ENCODE results near the gene DST.
"Not testable (repeated sequence)": the region's sequence is repeated elsewhere in the genome, so short reads cannot be mapped to it uniquely, and the experiment has no call there.

Gene DST

GRCh38 chr6:56513631-56514030, 129.1 kb downstream of the DST start:
- DNase-seq, result no peak

- DNase-seq, result no peak
Measured at GRCh38 chr6:56511591-56511990, 131.1 kb downstream of the DST start.

GRCh38 chr6:56510984-56511531, 131.6 kb downstream of the DST start:
- DNase-seq, result no peak

DNA sequence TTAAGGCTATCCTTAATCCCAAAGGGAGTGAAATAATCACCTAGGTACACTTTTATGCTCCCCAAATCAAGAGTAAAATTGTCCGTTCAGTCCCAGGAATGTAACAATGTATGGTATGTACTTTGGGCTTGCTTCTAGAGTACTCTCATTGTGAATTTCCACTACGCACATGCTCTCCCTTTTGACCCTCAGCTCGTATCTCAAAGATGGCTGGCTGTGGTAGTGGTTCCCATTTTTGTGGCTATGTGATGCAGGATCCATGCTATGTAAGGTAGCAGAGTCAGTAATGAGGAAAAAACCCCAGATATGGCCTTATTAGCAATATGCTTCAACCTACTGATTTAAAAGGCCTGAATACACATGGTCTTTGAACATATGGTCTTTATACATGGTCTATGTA, 133.7 kb downstream of the DST start:
- no peak for DNase-seq

- no peak for DNase-seq
Measured at GRCh38 chr6:56507517-56507916, 135.2 kb downstream of the DST start.

DNA sequence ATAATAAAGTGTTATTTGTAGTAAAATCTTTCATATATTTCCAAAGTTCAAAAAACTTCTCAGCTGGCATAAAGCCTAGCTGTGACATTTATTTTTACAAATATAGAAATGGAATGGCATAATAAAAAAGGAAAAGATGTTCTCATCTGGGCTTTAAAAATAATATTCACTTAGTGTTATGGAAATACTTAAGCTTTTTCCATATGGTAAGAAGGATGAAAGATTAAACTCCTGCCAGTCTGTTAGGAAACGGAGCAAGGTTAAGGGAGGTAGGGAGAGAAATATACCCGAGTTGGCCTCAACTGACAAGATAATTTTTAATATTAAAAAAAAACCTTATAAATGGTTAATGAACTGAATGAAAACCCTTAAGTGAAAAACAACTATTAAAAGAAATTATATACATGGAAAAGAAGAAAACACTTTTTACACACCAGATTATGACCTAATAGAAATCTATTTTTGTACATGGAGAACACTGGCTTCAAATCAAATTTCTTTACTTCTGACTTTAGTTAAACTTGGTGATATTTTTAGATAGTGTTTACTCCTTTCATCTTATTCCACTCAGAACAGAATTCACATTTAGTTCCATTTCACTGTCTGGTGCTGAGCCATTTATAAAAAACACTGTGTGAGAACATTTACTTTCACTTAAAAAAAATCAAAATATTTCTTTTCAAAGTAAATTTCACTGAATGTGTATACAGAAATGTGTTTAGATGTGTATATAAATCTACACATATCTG, 137.0 kb downstream of the DST start:
- no peak for DNase-seq

DNA sequence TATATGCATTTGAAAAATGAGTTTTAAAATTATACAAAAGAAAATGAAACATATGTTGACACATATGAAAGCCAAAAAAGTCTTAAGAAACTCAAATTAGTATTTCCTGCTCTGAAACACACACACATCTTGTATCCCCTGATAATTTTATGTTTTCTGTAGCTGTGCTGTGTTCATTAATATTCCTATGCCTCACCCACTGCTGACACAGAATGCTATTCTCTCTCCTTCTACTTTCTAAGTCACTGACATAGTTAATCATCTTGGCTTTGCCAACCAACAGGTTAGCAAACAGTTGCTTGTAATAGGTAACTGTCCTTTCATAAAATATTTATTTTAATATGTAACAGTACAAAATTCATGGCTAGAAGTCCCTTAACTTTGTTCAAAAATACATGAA, 140.7 kb downstream of the DST start:
- DNase-seq, result no peak

DNA sequence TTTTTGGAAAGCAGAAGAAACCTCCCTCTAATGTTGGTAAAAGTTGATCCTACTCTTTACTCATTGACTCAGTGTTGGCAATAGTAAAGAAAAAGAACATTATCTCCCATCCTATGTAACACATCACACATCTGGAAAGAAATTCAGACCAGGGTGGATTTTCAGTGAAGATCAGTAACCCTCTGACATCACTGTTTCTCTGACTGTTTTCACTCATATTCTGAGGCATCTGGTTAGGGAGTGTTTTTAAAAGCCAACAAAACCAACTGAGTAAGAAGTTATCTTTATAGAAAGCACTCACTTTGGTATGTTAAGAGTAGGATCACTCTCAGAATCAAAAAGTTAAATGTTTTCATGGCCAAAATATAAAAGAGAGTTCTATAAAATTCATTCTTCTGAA, 143.6 kb downstream of the DST start:
- no peak for DNase-seq

GRCh38 chr6:56497691-56498090, 145.0 kb downstream of the DST start:
- DNase-seq, result no peak

- no peak for DNase-seq
Measured at GRCh38 chr6:56497240-56497639, 145.4 kb downstream of the DST start.

GRCh38 chr6:56496650-56497049, 146.0 kb downstream of the DST start:
- not testable (repeated sequence) for DNase-seq

DNA sequence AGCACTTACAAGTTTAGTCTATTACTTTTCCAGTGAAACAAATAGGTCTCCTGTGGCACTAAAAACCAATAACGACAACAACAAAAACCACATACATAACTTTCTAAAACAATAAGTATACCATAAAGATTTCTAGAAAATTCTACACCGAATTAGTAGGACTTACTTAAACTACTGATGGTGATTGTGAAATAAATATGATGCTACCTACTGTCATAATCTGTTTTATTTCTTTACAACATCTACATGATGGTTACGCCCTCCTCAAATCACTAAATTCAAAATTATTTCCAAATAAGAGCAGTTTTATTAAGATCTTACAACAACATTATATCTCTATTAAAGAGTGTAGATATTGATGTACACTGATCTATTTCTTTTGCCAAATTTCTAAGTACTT, 147.0 kb downstream of the DST start:
- DNase-seq, result no peak

DNA sequence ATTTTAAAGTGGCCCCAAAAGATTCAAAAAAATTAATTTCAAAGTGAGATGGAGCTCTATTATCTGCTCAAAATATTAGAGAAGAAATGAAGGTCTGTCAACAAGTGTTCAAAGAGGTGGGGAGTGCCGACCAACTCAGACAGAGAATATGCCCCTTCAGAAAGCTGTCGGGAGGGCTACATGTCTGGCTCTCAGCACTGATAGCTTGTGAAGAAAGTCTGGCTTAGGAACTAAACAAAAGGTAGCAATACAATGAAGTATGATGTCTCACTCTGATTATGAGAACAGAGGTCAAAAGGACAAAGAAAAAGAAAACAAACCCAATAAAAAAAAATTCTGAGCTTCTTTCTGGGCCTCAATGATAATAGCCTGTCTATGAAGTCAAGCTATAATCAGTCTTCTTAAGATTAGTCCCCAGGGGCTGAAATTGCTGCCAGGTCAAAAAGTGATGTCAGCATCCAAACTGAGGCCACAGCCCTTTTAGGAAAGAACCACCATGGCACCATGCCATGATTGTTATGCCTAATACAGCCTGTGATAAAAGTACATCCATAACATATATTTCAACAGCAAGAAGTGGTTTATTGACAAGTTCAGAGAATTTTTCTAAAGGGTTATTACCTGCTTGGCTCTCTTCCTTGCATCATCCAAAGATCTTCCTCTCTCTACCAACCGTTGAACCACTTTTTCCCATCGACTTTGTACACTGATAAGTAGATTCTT, 150.9 kb downstream of the DST start:
- DNase-seq, result no peak

- no peak for DNase-seq
Measured at GRCh38 chr6:56490993-56491392, 151.7 kb downstream of the DST start.

DNA sequence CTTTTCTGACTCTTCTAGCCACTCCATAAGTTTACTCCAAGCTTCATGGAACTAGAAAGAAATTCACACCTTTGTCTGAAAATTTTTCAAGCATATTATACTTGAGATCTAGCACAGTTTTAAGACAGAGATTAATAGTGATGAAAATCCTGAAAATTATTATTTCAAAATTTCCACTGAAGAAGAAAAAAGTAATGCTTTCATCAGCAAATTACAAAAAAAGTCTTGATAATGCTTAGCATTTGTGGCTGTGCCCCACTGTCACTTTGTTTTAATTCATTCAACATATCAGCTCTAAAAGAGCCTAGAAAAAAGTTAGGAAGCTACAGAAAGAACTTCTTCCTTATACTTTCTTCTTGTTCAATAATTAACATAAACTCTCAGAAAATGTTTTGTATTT, 153.1 kb downstream of the DST start:
- DNase-seq, result no peak

- no peak for DNase-seq
Measured at GRCh38 chr6:56488281-56488680, 154.4 kb downstream of the DST start.

- no peak for DNase-seq
Measured at GRCh38 chr6:56486681-56487080, 156.0 kb downstream of the DST start.

DNA sequence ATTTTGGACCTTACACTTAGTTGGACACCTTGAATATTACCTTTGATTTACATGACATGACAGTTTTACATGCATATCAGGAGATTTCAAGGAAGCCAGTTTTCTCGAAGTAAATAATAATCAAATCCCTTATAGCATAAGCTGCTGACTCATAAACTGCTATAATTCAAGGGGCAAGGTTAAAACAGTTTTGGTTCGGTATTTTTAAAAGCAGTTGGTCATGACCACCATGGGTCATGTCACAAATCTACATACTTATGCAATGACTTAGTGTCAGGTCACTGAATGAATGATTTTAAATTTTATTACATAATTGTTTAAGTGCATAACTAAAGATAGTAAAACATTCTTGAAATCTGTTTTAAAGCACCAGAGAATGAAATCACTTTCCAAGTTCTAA, 158.0 kb downstream of the DST start:
- no peak for DNase-seq

GRCh38 chr6:56483929-56484328, 158.8 kb downstream of the DST start:
- DNase-seq, result no peak

DNA sequence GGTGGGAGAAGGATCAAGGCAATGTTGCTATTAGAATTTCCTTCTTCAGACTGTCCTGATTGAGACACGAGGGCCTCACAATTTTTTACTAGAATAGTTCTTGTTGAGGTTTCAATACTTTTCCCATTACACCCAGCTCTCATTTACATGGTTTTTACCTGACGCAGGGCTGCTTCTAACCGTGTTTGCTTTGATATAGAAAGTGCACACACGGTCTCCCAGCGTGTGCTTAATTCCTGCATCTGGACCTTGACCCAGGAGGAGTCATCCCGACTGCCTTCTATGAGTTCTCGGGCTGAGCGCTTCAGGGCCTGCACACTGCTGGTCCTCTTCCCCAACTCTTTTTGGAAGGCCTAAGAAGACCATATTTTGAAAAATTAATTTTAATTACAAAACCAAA, 160.2 kb downstream of the DST start:
- no peak for DNase-seq

DNA sequence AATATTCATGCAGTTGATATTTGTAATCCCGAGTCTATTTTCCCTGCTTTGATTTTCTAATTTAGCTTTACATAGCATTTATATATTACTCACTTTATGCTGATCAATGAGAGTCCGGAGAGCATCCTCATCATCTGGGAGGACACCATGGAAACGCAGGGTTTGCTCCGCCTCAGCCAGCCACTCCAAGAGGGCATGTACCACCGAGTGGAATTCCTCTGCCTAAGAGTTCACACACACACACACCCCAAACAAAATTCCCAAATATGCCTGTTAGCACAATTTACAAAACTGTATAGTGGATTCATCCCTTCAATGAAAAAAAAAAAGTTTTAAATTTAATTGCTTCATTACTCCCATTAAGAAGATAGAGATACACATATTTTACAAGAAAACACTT, 160.7 kb downstream of the DST start:
- DNase-seq, result no peak

DNA sequence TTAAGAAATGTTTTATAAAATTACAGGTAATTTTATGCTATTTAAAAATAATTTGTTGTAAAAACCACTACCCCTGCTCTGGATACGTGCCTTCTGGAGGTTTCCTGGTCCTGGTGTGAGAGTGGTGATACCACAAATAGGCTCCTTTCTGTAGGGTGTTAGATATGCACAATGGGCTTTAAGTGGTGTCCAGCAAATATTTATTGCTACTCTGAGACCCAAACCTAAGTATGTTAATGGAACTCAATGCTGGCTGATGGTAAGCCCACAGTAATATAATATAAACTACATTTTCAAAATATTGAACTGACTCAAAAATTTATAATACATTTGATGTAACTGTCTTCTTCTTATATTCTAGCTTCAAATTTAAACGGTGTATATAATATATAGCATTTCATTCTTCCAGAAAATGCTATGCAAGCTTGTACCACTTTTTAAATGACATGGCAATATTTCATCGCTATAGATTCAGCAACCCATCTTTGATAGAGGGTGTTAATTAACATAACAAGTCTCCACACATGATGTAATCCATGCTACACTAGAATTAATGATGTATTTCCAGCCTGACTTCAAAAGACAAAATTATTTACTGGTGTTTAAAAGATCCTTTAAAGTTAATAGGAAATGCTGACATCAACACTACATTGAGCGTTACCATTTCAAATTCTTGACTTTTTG, 161.9 kb downstream of the DST start:
- DNase-seq, result no peak

DNA sequence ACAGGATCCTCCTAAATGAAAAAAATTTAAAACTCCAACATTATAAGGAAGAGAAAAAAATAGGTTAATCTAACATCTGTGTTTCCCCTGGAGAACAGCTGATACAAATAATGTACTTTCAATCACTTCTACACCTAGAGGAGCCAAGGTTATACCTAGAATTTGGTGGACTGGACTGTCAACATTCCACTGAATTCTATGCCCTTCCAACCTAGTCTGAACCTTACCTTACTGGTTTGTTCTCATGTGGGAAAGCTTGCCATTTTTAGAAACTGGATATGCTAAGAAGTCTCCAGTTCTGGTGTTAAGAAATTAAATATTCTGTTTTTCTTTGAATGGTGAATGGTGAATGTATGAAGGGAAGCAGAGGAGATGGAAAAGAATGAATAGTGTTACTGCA, 162.4 kb downstream of the DST start:
- no peak for DNase-seq

GRCh38 chr6:56479381-56479780, 163.3 kb downstream of the DST start:
- no peak for DNase-seq
